Transverse colon (tissue), 4 donors: ENCODE results near the gene FOXE3.

ENCODE experiments used
- POLR2A ChIP-seq: fragments of 450-650 bp; IDR thresholded peaks from one replicate; pipeline ENCODE4 v1.6.1; 2016; ENCODE audit warnings: antibody characterized with exemption, mild to moderate bottlenecking, moderate library complexity
- POLR2AphosphoS5 ChIP-seq, 3 donors: sonication (generic); formaldehyde crosslinking; IDR thresholded peaks; one replicate each; pipeline ENCODE4 v1.6.1; 2016; ENCODE audit warnings: antibody characterized with exemption in 3 of 3
- TF ChIP-seq, protein P1 (sequence below), 5 experiments: fragments of 200-600 bp in 3 of 5; fragments of 450-650 bp in 2 of 5; sonication (generic) in 3 of 5; IDR thresholded peaks; 1 replicate in 2 of 5; 2 replicates in 3 of 5; pipeline ENCODE4 v1.5.1; 2016 to 2017; ENCODE audit warnings: antibody characterized with exemption in 5 of 5, inconsistent platforms in 3 of 5, mild to moderate bottlenecking in 2 of 5, moderate library complexity in 1 of 5

DNA sequence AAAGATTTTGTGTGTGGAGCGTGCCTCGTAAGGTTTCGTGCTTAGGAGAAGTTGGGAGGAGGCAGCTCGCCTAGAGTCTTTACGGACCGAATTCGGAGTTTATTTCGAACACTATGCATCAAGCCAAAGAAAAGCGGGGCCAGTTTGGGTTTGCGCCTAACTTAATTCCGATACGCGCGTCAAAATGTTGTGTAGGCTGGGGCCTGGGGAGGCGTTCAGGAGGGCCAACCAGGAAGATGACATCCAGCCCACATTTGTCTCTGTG, 28.1 kb downstream of the FOXE3 start:
- no peak for TF ChIP-seq POLR2AphosphoS5 (IDR thresholded peaks at IDR 0.05)
- TF ChIP-seq, protein P1, sequence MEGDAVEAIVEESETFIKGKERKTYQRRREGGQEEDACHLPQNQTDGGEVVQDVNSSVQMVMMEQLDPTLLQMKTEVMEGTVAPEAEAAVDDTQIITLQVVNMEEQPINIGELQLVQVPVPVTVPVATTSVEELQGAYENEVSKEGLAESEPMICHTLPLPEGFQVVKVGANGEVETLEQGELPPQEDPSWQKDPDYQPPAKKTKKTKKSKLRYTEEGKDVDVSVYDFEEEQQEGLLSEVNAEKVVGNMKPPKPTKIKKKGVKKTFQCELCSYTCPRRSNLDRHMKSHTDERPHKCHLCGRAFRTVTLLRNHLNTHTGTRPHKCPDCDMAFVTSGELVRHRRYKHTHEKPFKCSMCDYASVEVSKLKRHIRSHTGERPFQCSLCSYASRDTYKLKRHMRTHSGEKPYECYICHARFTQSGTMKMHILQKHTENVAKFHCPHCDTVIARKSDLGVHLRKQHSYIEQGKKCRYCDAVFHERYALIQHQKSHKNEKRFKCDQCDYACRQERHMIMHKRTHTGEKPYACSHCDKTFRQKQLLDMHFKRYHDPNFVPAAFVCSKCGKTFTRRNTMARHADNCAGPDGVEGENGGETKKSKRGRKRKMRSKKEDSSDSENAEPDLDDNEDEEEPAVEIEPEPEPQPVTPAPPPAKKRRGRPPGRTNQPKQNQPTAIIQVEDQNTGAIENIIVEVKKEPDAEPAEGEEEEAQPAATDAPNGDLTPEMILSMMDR (IDR thresholded peaks at IDR 0.05) = no peak
- TF ChIP-seq POLR2A = no peak
